Melanocyte of skin (primary cell): ENCODE results near the gene RIMS1. TPM values are rescaled to one million over a fixed set of nuclear protein-coding genes. Genes with fewer than 3 reads are reported as not detected.

Experiments
- total RNA-seq, 2 donors: library from RNA; depleted of rRNA; stranded (reverse); fragments of >200 nt; gene quantifications; 2 replicates each; pipeline ENCODE4 v1.2.3, GENCODE V29; 2012

RIMS1 gene, protein sequence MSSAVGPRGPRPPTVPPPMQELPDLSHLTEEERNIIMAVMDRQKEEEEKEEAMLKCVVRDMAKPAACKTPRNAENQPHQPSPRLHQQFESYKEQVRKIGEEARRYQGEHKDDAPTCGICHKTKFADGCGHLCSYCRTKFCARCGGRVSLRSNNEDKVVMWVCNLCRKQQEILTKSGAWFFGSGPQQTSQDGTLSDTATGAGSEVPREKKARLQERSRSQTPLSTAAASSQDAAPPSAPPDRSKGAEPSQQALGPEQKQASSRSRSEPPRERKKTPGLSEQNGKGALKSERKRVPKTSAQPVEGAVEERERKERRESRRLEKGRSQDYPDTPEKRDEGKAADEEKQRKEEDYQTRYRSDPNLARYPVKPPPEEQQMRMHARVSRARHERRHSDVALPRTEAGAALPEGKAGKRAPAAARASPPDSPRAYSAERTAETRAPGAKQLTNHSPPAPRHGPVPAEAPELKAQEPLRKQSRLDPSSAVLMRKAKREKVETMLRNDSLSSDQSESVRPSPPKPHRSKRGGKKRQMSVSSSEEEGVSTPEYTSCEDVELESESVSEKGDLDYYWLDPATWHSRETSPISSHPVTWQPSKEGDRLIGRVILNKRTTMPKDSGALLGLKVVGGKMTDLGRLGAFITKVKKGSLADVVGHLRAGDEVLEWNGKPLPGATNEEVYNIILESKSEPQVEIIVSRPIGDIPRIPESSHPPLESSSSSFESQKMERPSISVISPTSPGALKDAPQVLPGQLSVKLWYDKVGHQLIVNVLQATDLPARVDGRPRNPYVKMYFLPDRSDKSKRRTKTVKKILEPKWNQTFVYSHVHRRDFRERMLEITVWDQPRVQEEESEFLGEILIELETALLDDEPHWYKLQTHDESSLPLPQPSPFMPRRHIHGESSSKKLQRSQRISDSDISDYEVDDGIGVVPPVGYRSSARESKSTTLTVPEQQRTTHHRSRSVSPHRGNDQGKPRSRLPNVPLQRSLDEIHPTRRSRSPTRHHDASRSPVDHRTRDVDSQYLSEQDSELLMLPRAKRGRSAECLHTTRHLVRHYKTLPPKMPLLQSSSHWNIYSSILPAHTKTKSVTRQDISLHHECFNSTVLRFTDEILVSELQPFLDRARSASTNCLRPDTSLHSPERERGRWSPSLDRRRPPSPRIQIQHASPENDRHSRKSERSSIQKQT (N-terminal part only)
- not detected for total RNA-seq

DNA sequence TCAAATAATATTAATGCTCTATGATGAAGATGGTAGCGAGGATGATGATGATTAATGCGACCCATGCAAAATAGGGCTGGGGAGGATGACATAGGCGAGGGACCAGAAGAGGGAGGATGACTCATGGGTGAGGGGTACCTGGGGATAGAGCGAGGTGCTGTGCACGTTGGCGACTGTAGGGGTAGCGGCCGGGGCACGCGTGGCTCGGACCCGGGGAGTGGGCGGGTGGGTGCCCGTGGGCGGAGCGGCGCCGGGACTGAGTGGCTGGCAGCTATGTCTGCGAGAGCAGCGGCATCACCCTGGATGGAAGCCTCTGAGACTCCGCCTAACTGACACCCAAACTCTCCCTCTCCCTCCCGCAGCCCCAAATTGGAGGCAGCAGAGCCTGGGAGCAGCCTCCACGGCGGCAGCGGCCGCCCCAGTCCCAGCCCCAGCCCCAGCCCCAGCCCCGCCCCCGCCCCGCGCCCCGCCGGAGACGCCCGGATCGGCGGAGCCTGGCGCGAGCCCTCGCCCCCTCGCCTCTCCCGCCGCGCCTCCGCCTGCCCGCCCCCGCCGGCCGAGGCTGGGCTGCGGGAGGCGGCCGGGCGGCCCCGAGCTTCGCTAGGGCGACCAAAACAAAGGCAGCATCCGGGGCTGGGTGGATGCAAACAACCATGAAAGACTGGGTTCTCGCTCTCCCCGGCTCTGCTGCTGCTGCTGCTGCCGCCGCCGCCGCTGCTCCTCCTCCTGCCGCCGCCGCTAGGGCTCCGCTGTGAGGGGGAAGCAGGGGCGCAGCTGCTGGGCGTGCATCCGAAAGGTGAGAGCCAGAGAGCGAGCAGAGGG lies at the start of gene RIMS1:
Gene RIMS1, plus strand, starts transcription at position 367 of the 822 bp plus-strand sequence. CDS start 474 bp downstream, outside the sequence.

